ENCODE measurements around the gene PPP1R36. TPM values are rescaled to one million over a fixed set of nuclear protein-coding genes. Genes with fewer than 3 reads are reported as not detected.

The PPP1R36 gene
- total and polyA plus RNA-seq, 2 of the 8 experiments (the other 6 are each of a cell fraction or from before 2014, with no cell fraction given) = 0.39 to 0.93 TPM

DNA sequence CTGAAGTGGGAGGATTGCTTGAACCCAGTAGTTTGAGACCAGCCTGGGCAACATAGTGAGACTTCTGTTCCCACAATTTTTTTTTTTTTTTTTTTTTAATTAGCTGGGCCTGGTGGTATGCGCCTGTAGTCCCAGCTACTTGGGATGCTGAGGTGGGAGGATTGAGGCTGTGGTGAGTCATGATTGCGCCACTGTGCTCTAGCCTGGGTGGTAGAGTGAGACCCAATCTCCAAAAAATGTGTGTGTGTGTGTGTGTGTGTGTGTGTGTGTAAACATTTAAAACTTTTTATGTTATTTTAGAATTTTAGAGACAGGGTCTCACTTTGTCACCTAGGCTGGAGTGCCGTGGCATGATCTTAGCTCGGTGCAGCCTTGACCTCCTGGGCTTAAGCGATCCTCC, 6.8 kb downstream of the PPP1R36 start:
- no peaks in the 10 kb centered on the region for H3K79me2 ChIP-seq (ENCODE audit: control insufficient read depth in 1 of 2, insufficient read depth in 2 of 2, low read length in 2 of 2)
- no peak overlapping the region for H3K4me3 ChIP-seq (ENCODE audit: extremely low read depth in 1 of 4, insufficient read depth in 2 of 4, low read depth in 3 of 4, low read length in 4 of 4)
- H2BK20ac ChIP-seq (ENCODE audit: low read length) = no peak overlapping the region
- no peak overlapping the region for H3K4me2 ChIP-seq (ENCODE audit: insufficient read depth in 1 of 2, low read depth in 2 of 2, low read length in 2 of 2)
- H2BK120ac ChIP-seq (replicated peaks; ENCODE audit: low read depth, low read length) = no peak overlapping the region
- TF ChIP-seq MAFK (IDR thresholded peaks at IDR 0.05; ENCODE audit: low read depth, low read length) (no peak), NRF1 (IDR thresholded peaks at IDR 0.05; ENCODE audit: low read depth, low read length) (no peak), RXRA (IDR thresholded peaks at IDR 0.05; ENCODE audit: insufficient read depth, low read depth, low read length) (no peak), CHD2 (IDR thresholded peaks at IDR 0.05; ENCODE audit: low read length) (no peak), JUND (IDR thresholded peaks at IDR 0.05; ENCODE audit: low read length) (peak; percentile 41; the same call in 1 of the 2 replicates), CEBPB (IDR thresholded peaks at IDR 0.05; ENCODE audit: low read depth, low read length) (peak; percentile 34; the same call in 1 of the 2 replicates), EZH2 (IDR thresholded peaks at IDR 0.05; ENCODE audit: low read depth, low read length, severe bottlenecking) (no peak), POLR2A (IDR thresholded peaks at IDR 0.05; ENCODE audit: control extremely low read depth in 1 of 2, low read depth in 2 of 2, low read length in 2 of 2) (no peak)
- H2BK15ac ChIP-seq (ENCODE audit: low read length) = no peak overlapping the region
- H3K9ac ChIP-seq (replicated peaks in 1 of 4; ENCODE audit: extremely low read depth in 1 of 4, low read depth in 3 of 4, low read length in 3 of 4) = no peak overlapping the region
- no peaks in the 10 kb centered on the region; the same call in 1 of the 2 replicates for H3K23me2 ChIP-seq (ENCODE audit: low read depth, low read length)
- no peaks in the 10 kb centered on the region for H3K36me3 ChIP-seq (ENCODE audit: control insufficient read depth in 2 of 4, insufficient read depth in 4 of 4, low read length in 3 of 4)
- no peak for DNase-seq (ENCODE audit: low read depth in 1 of 2, low spot score in 2 of 2)
- no peak overlapping the region for H2AFZ ChIP-seq (ENCODE audit: low read length)
- no peak overlapping the region for H4K91ac ChIP-seq (replicated peaks; ENCODE audit: insufficient read length, low read length)
- no peak overlapping the region for H2AK5ac ChIP-seq (ENCODE audit: low read depth, low read length)
- H3K23ac ChIP-seq (ENCODE audit: insufficient read length) = no peak overlapping the region
- no peaks in the 10 kb centered on the region for H3K9me3 ChIP-seq (ENCODE audit: insufficient read depth in 2 of 2, low read depth in 1 of 2, low read length in 1 of 2)
- H3K79me1 ChIP-seq (ENCODE audit: low read depth, low read length) = no peaks in the 10 kb centered on the region
- H3K27me3 ChIP-seq (replicated peaks in 1 of 4; ENCODE audit: control insufficient read depth in 3 of 4, extremely low read depth in 1 of 4, insufficient read depth in 3 of 4, low read length in 3 of 4) = no peaks in the 10 kb centered on the region
- CTCF ChIA-PET (ENCODE audit: partially characterized antibody) = interaction anchor here (0.6 to 2.6 kb wide), 6 partner anchors 10 to 464 kb away, joined by 3 to 10 read pairs (median 3); partner anchors contain the start of gene HSPA2
- H3K4me1 ChIP-seq (replicated peaks in 1 of 4; ENCODE audit: control insufficient read depth in 3 of 4, insufficient read depth in 4 of 4, low read length in 3 of 4) = no peaks in the 10 kb centered on the region; a peak in 2 of 7 replicates
- no peak overlapping the region for H4K8ac ChIP-seq (ENCODE audit: extremely low read depth, insufficient read depth, low read length)
- H3K18ac ChIP-seq (ENCODE audit: extremely low read depth, low read length) = no peak overlapping the region
- H4K5ac ChIP-seq (ENCODE audit: insufficient read length, low read depth, low read length) = no peak overlapping the region
- H3K27ac ChIP-seq (ENCODE audit: low read depth, low read length) = no peak overlapping the region
- H3K14ac ChIP-seq (ENCODE audit: insufficient read length) = no peak overlapping the region
- no peak overlapping the region for H3K4ac ChIP-seq (replicated peaks; ENCODE audit: insufficient read length, low read depth, low read length)
- POLR2A ChIA-PET (ENCODE audit: partially characterized antibody) = interaction anchor here (1.0 to 4.6 kb wide), 2 partner anchors 14 to 51 kb away, joined by 5 to 35 read pairs; partner anchors contain the start of gene HSPA2
- H2BK5ac ChIP-seq (ENCODE audit: low read depth, low read length) = no peak overlapping the region
- 92% methylated on average over 5 of the region's 5 CpGs; no CpG with 5 or more reads in 1 of the 2 experiments for WGBS, 2 experiments (ENCODE audit: extremely low coverage in 1 of 2, insufficient coverage in 1 of 2, insufficient read length in 1 of 2, insufficient replicate concordance in 2 of 2, low coverage in 1 of 2, low lambda C conversion rate in 2 of 2, missing lambda C conversion rate in 1 of 2)
- H2BK12ac ChIP-seq (ENCODE audit: low read depth, low read length) = no peak overlapping the region
- no peaks in the 10 kb centered on the region for H4K20me1 ChIP-seq (replicated peaks in 1 of 2; ENCODE audit: control insufficient read depth in 1 of 2, insufficient read depth in 2 of 2, low read length in 2 of 2)
- no peak overlapping the region for H3K56ac ChIP-seq (replicated peaks; ENCODE audit: insufficient read length, low read depth, low read length)
- no peak for FAIRE-seq
